Neural cell (in vitro differentiated cells): ENCODE results near the gene OSCP1.

Experiments
- EP300 ChIP-seq: fragments of 450-650 bp; conservative IDR thresholded peaks from 2 replicates; pipeline ENCODE4 v1.6.1; 2014; ENCODE audit warnings: antibody characterized with exemption, mild to moderate bottlenecking, moderate library complexity; ENCODE audit not compliant: poor library complexity, severe bottlenecking
- MXI1 ChIP-seq: fragments of 450-650 bp; conservative IDR thresholded peaks from 2 replicates; pipeline ENCODE4 v1.6.1; 2014; ENCODE audit warnings: antibody characterized with exemption, mild to moderate bottlenecking; ENCODE audit not compliant: poor library complexity, severe bottlenecking
- POLR2AphosphoS5 ChIP-seq: IDR thresholded peaks from 2 replicates; pipeline ENCODE4 v1.6.1; 2012
- TAF1 ChIP-seq: IDR thresholded peaks from 2 replicates; pipeline ENCODE4 v1.6.1; 2012; ENCODE audit warnings: low read depth
- TF ChIP-seq, protein P1 (sequence below): fragments of 450-650 bp; IDR thresholded peaks from 2 replicates; pipeline ENCODE4 v1.5.1; 2014; ENCODE audit warnings: antibody characterized with exemption, mild to moderate bottlenecking, moderate library complexity; ENCODE audit not compliant: poor library complexity, severe bottlenecking
- TF ChIP-seq, protein P2 (sequence below): IDR thresholded peaks from 2 replicates; pipeline ENCODE4 v1.6.1; 2012; ENCODE audit warnings: borderline replicate concordance

- no peak for TF ChIP-seq EP300
- no peak for TF ChIP-seq POLR2AphosphoS5
- TF ChIP-seq, protein P1, sequence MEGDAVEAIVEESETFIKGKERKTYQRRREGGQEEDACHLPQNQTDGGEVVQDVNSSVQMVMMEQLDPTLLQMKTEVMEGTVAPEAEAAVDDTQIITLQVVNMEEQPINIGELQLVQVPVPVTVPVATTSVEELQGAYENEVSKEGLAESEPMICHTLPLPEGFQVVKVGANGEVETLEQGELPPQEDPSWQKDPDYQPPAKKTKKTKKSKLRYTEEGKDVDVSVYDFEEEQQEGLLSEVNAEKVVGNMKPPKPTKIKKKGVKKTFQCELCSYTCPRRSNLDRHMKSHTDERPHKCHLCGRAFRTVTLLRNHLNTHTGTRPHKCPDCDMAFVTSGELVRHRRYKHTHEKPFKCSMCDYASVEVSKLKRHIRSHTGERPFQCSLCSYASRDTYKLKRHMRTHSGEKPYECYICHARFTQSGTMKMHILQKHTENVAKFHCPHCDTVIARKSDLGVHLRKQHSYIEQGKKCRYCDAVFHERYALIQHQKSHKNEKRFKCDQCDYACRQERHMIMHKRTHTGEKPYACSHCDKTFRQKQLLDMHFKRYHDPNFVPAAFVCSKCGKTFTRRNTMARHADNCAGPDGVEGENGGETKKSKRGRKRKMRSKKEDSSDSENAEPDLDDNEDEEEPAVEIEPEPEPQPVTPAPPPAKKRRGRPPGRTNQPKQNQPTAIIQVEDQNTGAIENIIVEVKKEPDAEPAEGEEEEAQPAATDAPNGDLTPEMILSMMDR, result no peak
- TF ChIP-seq MXI1, result no peak
- no peak for TF ChIP-seq TAF1
- TF ChIP-seq, protein P2, sequence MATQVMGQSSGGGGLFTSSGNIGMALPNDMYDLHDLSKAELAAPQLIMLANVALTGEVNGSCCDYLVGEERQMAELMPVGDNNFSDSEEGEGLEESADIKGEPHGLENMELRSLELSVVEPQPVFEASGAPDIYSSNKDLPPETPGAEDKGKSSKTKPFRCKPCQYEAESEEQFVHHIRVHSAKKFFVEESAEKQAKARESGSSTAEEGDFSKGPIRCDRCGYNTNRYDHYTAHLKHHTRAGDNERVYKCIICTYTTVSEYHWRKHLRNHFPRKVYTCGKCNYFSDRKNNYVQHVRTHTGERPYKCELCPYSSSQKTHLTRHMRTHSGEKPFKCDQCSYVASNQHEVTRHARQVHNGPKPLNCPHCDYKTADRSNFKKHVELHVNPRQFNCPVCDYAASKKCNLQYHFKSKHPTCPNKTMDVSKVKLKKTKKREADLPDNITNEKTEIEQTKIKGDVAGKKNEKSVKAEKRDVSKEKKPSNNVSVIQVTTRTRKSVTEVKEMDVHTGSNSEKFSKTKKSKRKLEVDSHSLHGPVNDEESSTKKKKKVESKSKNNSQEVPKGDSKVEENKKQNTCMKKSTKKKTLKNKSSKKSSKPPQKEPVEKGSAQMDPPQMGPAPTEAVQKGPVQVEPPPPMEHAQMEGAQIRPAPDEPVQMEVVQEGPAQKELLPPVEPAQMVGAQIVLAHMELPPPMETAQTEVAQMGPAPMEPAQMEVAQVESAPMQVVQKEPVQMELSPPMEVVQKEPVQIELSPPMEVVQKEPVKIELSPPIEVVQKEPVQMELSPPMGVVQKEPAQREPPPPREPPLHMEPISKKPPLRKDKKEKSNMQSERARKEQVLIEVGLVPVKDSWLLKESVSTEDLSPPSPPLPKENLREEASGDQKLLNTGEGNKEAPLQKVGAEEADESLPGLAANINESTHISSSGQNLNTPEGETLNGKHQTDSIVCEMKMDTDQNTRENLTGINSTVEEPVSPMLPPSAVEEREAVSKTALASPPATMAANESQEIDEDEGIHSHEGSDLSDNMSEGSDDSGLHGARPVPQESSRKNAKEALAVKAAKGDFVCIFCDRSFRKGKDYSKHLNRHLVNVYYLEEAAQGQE, result no peak
Measured at GRCh38 chr1:36419569-36419968, 30.7 kb downstream of the OSCP1 start.
